ENCODE measurements around the gene ZMYND11. TPM values are rescaled to one million over a fixed set of nuclear protein-coding genes. Genes with fewer than 3 reads are reported as not detected.

ZMYND11 gene
- total RNA-seq, 3 donors from 2014 or later (not counting 1 experiment from before 2014, with no cell fraction given), result 50.6 to 63.9 (median 52.6) TPM

DNA sequence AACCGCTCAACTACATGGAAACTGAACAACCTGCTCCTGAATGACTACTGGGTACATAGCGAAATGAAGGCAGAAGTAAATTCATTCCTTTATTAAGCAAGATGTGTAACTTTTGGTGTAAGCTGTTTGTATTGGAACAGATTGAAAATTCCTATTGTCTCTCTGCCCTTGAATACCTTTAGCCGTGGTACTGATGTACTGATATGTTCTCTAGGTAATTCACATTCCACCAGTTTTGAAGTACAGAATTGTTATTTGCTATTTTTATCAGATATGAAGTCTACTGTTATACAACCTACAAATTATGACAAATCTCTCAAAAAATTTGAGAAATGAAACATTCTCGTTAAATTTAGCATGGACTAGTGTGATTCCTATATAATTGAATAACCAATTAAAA lies 17.7 kb downstream of the ZMYND11 start:
- no peaks in the 10 kb centered on the region for H3K27me3 ChIP-seq (ENCODE audit: control insufficient read depth, insufficient read depth, low read length)
- H3K27me3 Mint-ChIP-seq (ENCODE audit: low read depth in 2 of 2), result no peaks in the 10 kb centered on the region
- DNase-seq (no peak), ATAC-seq (no peak)
- intact Hi-C loops (cut with micrococcal nuclease), result no loop called here
- H3K27ac ChIP-seq (ENCODE audit: low read length), result no peak overlapping the region
- TF ChIP-seq, protein P1, sequence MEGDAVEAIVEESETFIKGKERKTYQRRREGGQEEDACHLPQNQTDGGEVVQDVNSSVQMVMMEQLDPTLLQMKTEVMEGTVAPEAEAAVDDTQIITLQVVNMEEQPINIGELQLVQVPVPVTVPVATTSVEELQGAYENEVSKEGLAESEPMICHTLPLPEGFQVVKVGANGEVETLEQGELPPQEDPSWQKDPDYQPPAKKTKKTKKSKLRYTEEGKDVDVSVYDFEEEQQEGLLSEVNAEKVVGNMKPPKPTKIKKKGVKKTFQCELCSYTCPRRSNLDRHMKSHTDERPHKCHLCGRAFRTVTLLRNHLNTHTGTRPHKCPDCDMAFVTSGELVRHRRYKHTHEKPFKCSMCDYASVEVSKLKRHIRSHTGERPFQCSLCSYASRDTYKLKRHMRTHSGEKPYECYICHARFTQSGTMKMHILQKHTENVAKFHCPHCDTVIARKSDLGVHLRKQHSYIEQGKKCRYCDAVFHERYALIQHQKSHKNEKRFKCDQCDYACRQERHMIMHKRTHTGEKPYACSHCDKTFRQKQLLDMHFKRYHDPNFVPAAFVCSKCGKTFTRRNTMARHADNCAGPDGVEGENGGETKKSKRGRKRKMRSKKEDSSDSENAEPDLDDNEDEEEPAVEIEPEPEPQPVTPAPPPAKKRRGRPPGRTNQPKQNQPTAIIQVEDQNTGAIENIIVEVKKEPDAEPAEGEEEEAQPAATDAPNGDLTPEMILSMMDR (IDR thresholded peaks at IDR 0.05), result no peak
- no peaks in the 10 kb centered on the region for H3K9me3 ChIP-seq (ENCODE audit: control insufficient read depth, insufficient read depth, low read length)
- no peak overlapping the region for H3K4me3 ChIP-seq (ENCODE audit: low read length)
- no peak overlapping the region for H3K27ac Mint-ChIP-seq
- H3K36me3 ChIP-seq (ENCODE audit: control insufficient read depth, insufficient read depth, low read length), result no peaks in the 10 kb centered on the region
- no peaks in the 10 kb centered on the region for H3K36me3 Mint-ChIP-seq
- H3K9me3 Mint-ChIP-seq, result no peaks in the 10 kb centered on the region
- peaks cover 35 to 40% of the 10 kb centered on the region in 2 donors for H3K4me1 Mint-ChIP-seq
- H3K4me3 Mint-ChIP-seq, result no peak overlapping the region
- 100% methylated on average over 1 of the region's 4 CpGs for WGBS (ENCODE audit: insufficient coverage)
- no peaks in the 10 kb centered on the region for H3K4me1 ChIP-seq (ENCODE audit: control insufficient read depth, insufficient read depth, low read length)

DNA sequence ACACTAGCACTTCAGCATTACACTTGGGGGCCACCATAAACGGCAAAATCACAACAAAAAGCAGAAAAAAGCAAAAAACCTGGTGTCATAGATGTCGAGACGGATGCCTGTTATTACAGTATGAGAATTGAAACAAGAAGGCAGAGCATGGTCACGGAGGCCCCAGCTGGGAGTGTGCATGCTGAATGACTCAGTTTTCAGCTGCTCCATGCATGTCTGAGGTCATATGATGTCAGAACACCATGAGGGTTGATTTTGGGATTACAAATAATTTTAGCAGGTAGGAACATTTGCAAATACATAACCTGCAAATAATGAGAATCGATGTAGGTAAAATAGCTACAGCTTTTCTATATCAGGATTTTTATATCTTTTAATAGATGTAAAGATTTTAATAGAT lies 19.1 kb downstream of the ZMYND11 start:
- H3K36me3 ChIP-seq (ENCODE audit: control insufficient read depth, insufficient read depth, low read length), result no peaks in the 10 kb centered on the region
- TF ChIP-seq, protein P1 (IDR thresholded peaks at IDR 0.05), result no peak
- H3K9me3 Mint-ChIP-seq, result no peaks in the 10 kb centered on the region
- 90% methylated on average over 4 of the region's 5 CpGs for WGBS (ENCODE audit: insufficient coverage)
- no peak for ATAC-seq
- no peaks in the 10 kb centered on the region for H3K27me3 ChIP-seq (ENCODE audit: control insufficient read depth, insufficient read depth, low read length)
- no peaks in the 10 kb centered on the region for H3K4me1 ChIP-seq (ENCODE audit: control insufficient read depth, insufficient read depth, low read length)
- H3K36me3 Mint-ChIP-seq, result no peaks in the 10 kb centered on the region
- peaks cover 33 to 46% of the 10 kb centered on the region in 2 donors for H3K4me1 Mint-ChIP-seq
- no peak overlapping the region for H3K27ac ChIP-seq (ENCODE audit: low read length)
- DNase-seq, result no peak
- H3K27ac Mint-ChIP-seq, result no peak overlapping the region
- H3K4me3 Mint-ChIP-seq, result no peak overlapping the region
- intact Hi-C loops (cut with micrococcal nuclease), result no loop called here
- H3K27me3 Mint-ChIP-seq (ENCODE audit: low read depth in 2 of 2), result no peaks in the 10 kb centered on the region
- H3K9me3 ChIP-seq (ENCODE audit: control insufficient read depth, insufficient read depth, low read length), result no peaks in the 10 kb centered on the region
- H3K4me3 ChIP-seq (ENCODE audit: low read length), result no peak overlapping the region

DNA sequence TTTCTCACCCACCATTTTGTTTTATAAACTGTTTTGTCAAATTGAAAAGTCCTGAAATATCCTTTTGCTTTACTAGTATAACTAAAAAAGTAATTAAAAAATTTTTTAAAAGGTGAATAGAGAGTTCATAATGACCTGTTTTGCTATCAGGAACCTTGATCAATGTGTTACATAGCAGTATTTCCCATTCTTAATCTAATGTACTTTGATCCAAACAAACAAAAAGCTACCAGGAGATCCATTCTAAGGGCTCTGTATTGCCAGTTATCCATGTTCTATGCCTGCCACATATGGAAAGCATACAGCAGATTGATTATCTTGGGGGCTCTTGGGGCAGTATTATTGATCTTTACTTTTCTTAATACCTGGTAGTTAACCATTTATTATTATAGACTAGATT lies 32.1 kb downstream of the ZMYND11 start:
- no peak for DNase-seq
- no peak overlapping the region for H3K4me3 Mint-ChIP-seq
- H3K36me3 ChIP-seq (ENCODE audit: control insufficient read depth, insufficient read depth, low read length), result no peaks in the 10 kb centered on the region
- TF ChIP-seq, protein P1 (IDR thresholded peaks at IDR 0.05), result no peak
- H3K27me3 Mint-ChIP-seq (ENCODE audit: low read depth in 2 of 2), result no peaks in the 10 kb centered on the region
- no peaks in the 10 kb centered on the region for H3K4me1 ChIP-seq (ENCODE audit: control insufficient read depth, insufficient read depth, low read length)
- no peaks in the 10 kb centered on the region for H3K9me3 Mint-ChIP-seq
- H3K4me1 Mint-ChIP-seq, result peaks cover 46 to 48% of the 10 kb centered on the region in 2 donors
- no peak for ATAC-seq
- H3K27me3 ChIP-seq (ENCODE audit: control insufficient read depth, insufficient read depth, low read length), result no peaks in the 10 kb centered on the region
- no peaks in the 10 kb centered on the region for H3K36me3 Mint-ChIP-seq
- no peak overlapping the region for H3K27ac ChIP-seq (ENCODE audit: low read length)
- no peaks in the 10 kb centered on the region for H3K9me3 ChIP-seq (ENCODE audit: control insufficient read depth, insufficient read depth, low read length)
- no peak overlapping the region for H3K4me3 ChIP-seq (ENCODE audit: low read length)
- intact Hi-C loops (cut with micrococcal nuclease), result no loop called here
- no peak overlapping the region for H3K27ac Mint-ChIP-seq

DNA sequence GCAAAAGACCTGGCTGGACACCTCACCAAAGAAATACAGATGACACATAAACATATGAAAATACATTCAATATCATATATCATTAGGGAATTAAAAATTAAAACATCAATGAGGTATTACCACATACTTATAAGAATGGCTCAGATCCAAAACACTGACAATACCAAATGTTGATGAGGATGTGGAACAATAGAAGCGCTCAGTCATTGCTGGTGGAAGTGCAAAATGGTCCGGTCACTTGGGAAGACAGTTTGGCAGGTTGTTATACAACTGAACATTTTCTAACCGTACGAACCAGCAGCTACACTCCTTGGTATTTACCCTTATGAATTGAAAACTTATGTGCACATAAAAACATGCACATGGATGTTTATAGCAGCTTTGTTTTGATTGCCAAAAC lies 38.5 kb downstream of the ZMYND11 start:
- TF ChIP-seq, protein P1 (IDR thresholded peaks at IDR 0.05), result no peak
- Histone ChIP-seq H3K27me3 (ENCODE audit: control insufficient read depth, insufficient read depth, low read length) (no peaks in the 10 kb centered on the region), H3K4me1 (ENCODE audit: control insufficient read depth, insufficient read depth, low read length) (no peaks in the 10 kb centered on the region), H3K27ac (ENCODE audit: low read length) (no peak overlapping the region), H3K36me3 (ENCODE audit: control insufficient read depth, insufficient read depth, low read length) (no peaks in the 10 kb centered on the region), H3K4me3 (ENCODE audit: low read length) (no peak overlapping the region), H3K9me3 (ENCODE audit: control insufficient read depth, insufficient read depth, low read length) (no peaks in the 10 kb centered on the region)
- intact Hi-C loops (cut with micrococcal nuclease), result no loop called here
- Mint-ChIP-seq H3K9me3 (no peaks in the 10 kb centered on the region), H3K36me3 (no peaks in the 10 kb centered on the region), H3K4me3 (no peak overlapping the region), H3K27me3 (ENCODE audit: low read depth in 2 of 2) (no peaks in the 10 kb centered on the region), H3K4me1 (peaks cover 28 to 34% of the 10 kb centered on the region in 2 donors), H3K27ac (no peak overlapping the region)
- ATAC-seq (no peak), DNase-seq (no peak)
- WGBS (ENCODE audit: insufficient coverage), result 83% methylated on average over 4 of the region's 4 CpGs
